Lower leg skin (tissue), 3 donors: ENCODE data around the gene DPM3.

Source experiments
- POLR2A ChIP-seq, 2 donors: fragments of 450-650 bp; IDR thresholded peaks; one replicate each; pipeline ENCODE4 v1.6.1; 2016 to 2017; ENCODE audit warnings: antibody characterized with exemption in 2 of 2, mild to moderate bottlenecking in 1 of 2, moderate library complexity in 1 of 2
- TF ChIP-seq, protein P1 (sequence below), 3 donors: fragments of 450-650 bp; IDR thresholded peaks; one replicate each; pipeline ENCODE4 v1.5.1; 2016; ENCODE audit warnings: antibody characterized with exemption in 3 of 3, mild to moderate bottlenecking in 3 of 3, moderate library complexity in 2 of 3

DNA sequence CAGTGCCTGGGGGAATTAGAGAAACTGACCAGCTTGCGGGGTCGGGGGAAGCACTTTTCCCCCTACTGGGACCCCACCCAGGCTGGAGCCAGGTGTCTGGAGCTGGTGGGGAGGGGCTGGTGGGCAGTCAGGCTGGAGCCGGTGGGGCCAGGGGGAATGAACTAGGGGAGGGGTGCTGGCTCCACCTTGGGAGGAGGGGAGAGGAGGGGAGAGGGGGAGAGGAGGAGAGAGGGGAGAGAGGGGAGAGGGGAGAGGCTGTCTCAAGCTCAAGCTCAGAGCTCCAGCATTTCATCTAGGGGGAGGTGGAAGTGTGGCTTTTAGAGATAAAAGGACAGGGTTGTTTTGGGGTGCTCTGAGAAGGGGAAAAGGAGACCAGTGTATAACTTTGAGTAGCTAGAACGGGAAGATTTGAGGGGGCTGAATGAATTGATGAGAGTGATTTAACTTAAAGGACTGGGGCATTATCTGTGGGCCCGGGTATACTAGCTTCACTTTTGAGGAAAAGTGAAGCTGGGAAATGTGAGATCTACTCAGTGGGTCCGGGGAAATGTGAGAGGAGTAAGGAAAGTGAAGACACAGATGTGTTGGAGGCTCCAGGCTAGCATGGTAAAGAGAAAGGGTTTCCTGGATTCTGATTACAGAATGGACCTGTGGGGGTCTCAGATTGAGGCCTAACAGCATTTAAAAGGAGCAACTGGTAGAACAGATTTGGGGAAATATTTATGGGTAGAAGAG lies 9.9 kb downstream of the DPM3 start:
- TF ChIP-seq, protein P1, sequence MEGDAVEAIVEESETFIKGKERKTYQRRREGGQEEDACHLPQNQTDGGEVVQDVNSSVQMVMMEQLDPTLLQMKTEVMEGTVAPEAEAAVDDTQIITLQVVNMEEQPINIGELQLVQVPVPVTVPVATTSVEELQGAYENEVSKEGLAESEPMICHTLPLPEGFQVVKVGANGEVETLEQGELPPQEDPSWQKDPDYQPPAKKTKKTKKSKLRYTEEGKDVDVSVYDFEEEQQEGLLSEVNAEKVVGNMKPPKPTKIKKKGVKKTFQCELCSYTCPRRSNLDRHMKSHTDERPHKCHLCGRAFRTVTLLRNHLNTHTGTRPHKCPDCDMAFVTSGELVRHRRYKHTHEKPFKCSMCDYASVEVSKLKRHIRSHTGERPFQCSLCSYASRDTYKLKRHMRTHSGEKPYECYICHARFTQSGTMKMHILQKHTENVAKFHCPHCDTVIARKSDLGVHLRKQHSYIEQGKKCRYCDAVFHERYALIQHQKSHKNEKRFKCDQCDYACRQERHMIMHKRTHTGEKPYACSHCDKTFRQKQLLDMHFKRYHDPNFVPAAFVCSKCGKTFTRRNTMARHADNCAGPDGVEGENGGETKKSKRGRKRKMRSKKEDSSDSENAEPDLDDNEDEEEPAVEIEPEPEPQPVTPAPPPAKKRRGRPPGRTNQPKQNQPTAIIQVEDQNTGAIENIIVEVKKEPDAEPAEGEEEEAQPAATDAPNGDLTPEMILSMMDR (IDR thresholded peaks at IDR 0.05): no peak
- no peak for TF ChIP-seq POLR2A (IDR thresholded peaks at IDR 0.05)
